Activated CD4-positive, alpha-beta T cell treated with anti-CD3 and anti-CD28 coated beads, Interleukin-2, amount 10 ng/mL, durations not matched to agents 24 days and 14 days (primary cell): ENCODE measurements around the gene ARHGAP21. TPM values are rescaled to one million over a fixed set of nuclear protein-coding genes. Genes with fewer than 3 reads are reported as not detected.
"Not testable (repeated sequence)": the region's sequence is repeated elsewhere in the genome, so short reads cannot be mapped to it uniquely, and the experiment has no call there.

ENCODE experiments used
- DNase-seq: peaks from one replicate; pipeline ENCODE4 v3.0.0; 2022
- H3K27ac Mint-ChIP-seq: one replicate; pipeline ENCODE4 v1.8.0; 2022; ENCODE audit warnings: mild to moderate bottlenecking, mixed read lengths
- H3K27me3 Mint-ChIP-seq: one replicate; pipeline ENCODE4 v1.8.0; 2022; ENCODE audit warnings: mixed read lengths
- H3K36me3 Mint-ChIP-seq: one replicate; pipeline ENCODE4 v1.8.0; 2022; ENCODE audit warnings: low read depth, mild to moderate bottlenecking, mixed read lengths
- H3K4me1 Mint-ChIP-seq: one replicate; pipeline ENCODE4 v1.8.0; 2021; ENCODE audit warnings: mixed read lengths
- H3K4me3 Mint-ChIP-seq: one replicate; pipeline ENCODE4 v1.8.0; 2022; ENCODE audit warnings: mild to moderate bottlenecking, moderate library complexity, mixed read lengths
- H3K9me3 Mint-ChIP-seq: one replicate; pipeline ENCODE4 v1.8.0; 2021; ENCODE audit warnings: mixed read lengths
- intact Hi-C: fragments of 100-400 bp; cut with micrococcal nuclease; formaldehyde crosslinking; loops from one replicate; pipeline ENCODE4 v1.15.1; 2023
- total RNA-seq: library from RNA; stranded (reverse); gene quantifications from 2 replicates; pipeline ENCODE4 v1.2.3, GENCODE V29; 2022

ARHGAP21 gene
- total RNA-seq, 1 donor from 2014 or later, result 56.6 TPM

DNA sequence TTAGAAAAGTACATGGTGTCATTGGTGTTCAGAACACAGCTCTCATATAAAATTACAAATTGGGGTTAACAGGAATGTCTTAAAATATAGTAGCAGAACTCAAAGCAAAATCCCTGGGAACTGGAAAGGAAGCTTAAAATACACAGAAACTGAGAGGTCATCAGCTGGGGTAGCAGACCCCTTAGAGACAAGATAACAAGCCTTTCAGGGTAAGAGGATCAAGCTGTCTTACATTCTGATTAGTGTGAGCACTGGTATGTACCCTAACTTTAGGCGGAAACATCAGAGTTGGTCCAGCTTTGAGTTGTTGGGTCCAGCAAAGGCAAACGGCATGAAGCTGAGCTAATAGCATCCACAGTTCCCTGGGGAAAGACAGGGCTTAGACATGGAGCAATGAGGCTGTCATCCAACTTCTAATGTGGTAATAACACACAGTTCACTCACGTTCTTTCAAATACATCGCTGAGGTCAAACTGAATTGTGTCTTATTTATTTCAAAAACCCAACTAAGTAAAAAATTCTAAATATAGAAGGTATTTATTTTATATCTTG is 32.6 kb downstream of the ARHGAP21 start:
- H3K4me1 Mint-ChIP-seq, result peaks cover 5% of the 10 kb centered on the region
- no peak overlapping the region for H3K27ac Mint-ChIP-seq
- intact Hi-C loops, result no loop called here
- H3K36me3 Mint-ChIP-seq, result peaks cover 3% of the 10 kb centered on the region
- no peak overlapping the region for H3K4me3 Mint-ChIP-seq
- no peaks in the 10 kb centered on the region for H3K9me3 Mint-ChIP-seq
- no peaks in the 10 kb centered on the region for H3K27me3 Mint-ChIP-seq
- DNase-seq, result no peak

DNA sequence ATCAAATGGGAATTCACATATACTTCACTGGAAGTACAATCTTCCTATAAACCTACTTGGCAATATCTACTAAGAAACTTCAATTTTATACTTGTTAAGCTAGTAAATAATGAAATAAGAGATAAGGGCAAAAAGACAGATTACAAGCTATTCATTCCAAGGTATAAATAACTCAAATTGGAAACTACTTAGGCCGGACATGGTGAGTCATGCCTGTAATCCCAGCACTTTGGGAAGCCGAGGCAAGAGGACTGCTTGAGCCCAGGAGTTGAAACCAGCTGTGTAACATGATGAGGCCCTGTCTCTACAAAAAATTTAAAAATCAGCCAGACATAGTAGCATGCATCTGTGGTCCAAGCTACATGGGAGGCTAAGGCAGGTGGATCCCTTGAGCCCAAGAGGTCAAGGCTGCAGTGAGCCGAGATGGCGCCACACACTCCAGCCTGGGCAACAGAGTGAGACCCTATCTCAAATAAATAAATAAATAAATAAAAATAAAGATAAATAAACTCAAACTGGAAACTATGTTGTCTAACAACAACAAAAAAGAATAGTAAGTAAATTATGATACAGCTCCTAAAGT is 37.6 kb downstream of the ARHGAP21 start:
- H3K4me1 Mint-ChIP-seq, result peaks cover 5% of the 10 kb centered on the region
- H3K36me3 Mint-ChIP-seq, result peaks cover 3% of the 10 kb centered on the region
- H3K4me3 Mint-ChIP-seq, result no peak overlapping the region
- no peak for DNase-seq
- H3K27me3 Mint-ChIP-seq, result no peaks in the 10 kb centered on the region
- intact Hi-C loops, result no loop called here
- H3K27ac Mint-ChIP-seq, result no peak overlapping the region
- H3K9me3 Mint-ChIP-seq, result no peaks in the 10 kb centered on the region

DNA sequence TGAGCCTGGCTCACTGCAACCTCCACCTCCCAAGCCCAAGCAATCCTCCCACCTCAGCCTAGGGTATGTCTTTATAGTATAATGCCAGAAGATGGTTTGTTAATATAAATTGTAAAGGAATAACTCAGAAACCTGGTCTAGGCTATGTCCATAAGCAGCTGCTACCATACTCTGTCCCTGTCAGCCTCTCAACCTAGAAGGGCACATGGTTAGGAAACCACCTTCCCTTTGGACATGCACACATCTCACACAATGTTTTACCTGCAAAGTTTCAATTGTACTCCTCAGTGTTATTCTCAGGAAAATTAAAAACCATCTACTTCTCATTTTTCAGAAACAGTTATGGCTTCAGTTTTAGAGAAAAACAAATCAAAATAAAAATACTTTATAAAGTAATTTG is 40.1 kb downstream of the ARHGAP21 start:
- Mint-ChIP-seq H3K27ac (no peak overlapping the region), H3K36me3 (peaks cover 3% of the 10 kb centered on the region), H3K27me3 (no peaks in the 10 kb centered on the region), H3K4me1 (peaks cover 3% of the 10 kb centered on the region), H3K4me3 (no peak overlapping the region), H3K9me3 (no peaks in the 10 kb centered on the region)
- intact Hi-C loops, result no loop called here
- DNase-seq, result no peak

DNA sequence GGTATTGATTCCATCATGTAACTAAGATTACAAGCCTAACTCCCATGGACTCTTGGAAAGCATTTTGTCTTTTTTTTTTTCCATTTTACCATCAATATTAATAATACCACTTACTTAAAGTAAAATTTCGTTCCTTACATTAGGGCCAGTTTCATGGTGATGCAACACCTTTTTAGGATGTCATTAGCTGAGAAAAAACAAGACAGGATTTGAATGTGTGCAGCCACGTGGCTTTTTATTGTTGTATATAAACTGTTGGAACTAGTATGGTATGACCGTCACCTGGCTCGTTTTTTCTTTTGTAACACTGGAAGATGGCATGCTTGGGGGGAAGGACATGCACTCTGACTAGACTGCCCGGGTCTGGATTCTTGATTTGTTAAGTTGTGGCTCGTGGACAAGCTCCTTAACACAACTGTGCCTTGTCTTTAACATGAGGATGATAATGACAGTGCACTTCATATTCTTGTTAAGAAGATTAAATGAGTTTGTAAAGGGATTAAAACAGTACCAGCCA is 42.1 kb downstream of the ARHGAP21 start:
- H3K27ac Mint-ChIP-seq, result no peak overlapping the region
- no peak overlapping the region for H3K4me3 Mint-ChIP-seq
- intact Hi-C loops, result no loop called here
- no peaks in the 10 kb centered on the region for H3K9me3 Mint-ChIP-seq
- no peak for DNase-seq
- H3K27me3 Mint-ChIP-seq, result no peaks in the 10 kb centered on the region
- peaks cover 2% of the 10 kb centered on the region for H3K36me3 Mint-ChIP-seq
- no peaks in the 10 kb centered on the region for H3K4me1 Mint-ChIP-seq

DNA sequence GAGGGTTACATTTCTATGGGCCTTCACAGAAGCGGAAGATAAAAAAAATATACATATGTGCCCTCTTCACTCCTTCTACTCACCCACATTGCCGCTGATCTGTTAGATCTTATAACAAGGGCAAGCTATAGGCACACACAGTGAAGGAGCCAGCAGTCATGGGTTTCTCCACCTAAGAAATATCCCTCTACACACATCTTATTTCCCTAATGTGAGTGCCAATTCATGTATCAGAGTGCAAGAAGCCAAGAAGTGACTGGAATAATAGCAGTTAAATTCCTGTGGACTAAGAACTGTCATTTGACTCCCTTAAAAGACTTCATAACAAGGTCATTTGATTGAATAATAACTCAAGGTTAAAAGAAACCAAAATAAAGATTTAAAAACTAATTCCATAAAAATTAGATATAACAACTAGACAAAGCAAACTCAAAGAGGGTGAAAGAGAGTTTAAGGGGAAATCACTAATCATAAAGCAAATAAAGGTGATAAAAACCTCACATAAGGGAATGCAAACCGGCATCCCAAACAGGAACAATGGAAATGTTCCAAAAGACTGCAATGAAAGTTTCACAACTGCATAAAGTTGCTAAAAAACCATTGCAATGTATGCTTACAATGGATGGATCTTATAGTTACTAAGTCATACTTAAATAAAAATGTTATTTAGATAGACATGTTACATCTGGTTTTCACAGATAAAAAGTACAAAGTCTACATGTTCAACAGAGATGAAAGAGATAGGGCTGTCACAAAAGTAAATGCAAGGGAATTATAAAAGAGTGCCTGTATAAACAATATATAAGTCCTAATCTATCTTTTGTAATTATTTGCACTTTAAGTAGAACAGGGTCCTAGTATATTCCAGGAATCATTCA is 42.8 kb downstream of the ARHGAP21 start:
- DNase-seq, result no peak
- no peaks in the 10 kb centered on the region for H3K36me3 Mint-ChIP-seq

DNA sequence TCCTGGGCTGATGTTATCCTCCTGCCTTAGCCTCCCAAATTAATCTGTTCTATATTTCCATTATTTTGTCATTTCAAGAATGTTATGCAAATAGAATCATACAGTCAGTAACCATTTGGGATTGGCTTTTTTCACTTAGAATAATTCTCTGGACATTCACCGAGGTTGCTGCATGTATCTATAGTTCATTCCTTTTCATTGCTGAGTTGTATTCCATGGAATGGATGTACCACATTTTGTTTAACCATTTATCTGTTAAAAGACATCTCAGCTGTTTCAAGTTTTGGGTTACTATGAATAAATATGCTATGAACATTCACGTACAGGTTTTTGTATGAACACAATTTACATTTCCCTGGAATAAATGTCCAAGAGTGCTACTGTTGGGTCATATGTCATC is 44.9 kb downstream of the ARHGAP21 start:
- Mint-ChIP-seq H3K27ac (no peak overlapping the region), H3K4me3 (no peak overlapping the region), H3K4me1 (peaks cover 13% of the 10 kb centered on the region), H3K27me3 (no peaks in the 10 kb centered on the region), H3K36me3 (no peaks in the 10 kb centered on the region), H3K9me3 (no peaks in the 10 kb centered on the region)
- no peak for DNase-seq
- intact Hi-C loops, result no loop called here

More for the DNA sequence above, 42.8 kb downstream of the ARHGAP21 start:
- peaks cover 4% of the 10 kb centered on the region for H3K4me1 Mint-ChIP-seq
- no peaks in the 10 kb centered on the region for H3K9me3 Mint-ChIP-seq
- no peaks in the 10 kb centered on the region for H3K27me3 Mint-ChIP-seq
- no peak overlapping the region for H3K27ac Mint-ChIP-seq
- no peak overlapping the region for H3K4me3 Mint-ChIP-seq
- intact Hi-C loops, result no loop called here

DNA sequence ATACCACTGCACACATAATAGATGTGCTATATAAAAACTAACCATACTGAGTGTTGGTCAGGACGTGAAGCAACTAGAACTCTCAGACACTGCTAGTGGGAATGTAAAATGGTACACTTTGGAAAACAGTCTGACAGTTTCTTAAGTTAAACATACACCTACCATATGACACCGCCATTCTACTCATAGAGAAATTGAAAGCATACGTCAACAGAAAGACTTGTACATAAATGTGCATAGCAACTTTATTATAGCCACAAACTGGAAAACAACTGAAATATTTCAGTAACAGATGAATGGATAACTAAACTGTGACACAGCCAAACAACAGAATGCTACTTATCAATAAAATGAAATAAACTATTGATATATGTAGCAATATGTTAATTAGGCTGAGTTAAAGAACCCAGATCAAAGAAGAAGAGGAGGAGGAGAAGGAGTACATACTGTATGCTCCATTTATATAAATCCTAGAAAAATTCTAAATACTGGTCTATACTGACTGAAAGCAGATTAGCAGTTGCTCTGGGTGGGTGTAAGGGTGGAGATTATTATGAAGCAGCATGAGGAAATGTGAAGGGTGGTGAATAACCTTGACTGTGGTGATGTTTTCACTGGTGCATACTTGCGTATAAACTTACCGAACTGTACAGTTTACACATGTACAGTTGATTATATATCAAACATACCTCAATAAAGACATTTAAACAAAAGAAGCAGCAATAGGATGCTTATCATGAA is 48.6 kb downstream of the ARHGAP21 start:
- peaks cover 3% of the 10 kb centered on the region for H3K36me3 Mint-ChIP-seq
- peak overlapping the region; percentile 18 for H3K27ac Mint-ChIP-seq
- no peaks in the 10 kb centered on the region for H3K9me3 Mint-ChIP-seq
- intact Hi-C loops, result loop anchor here (5.0 kb wide), 1 partner anchor 32 kb away; no protein-coding TSS in a partner anchor
- DNase-seq, result no peak
- no peaks in the 10 kb centered on the region for H3K27me3 Mint-ChIP-seq
- no peak overlapping the region for H3K4me3 Mint-ChIP-seq
- peaks cover 22% of the 10 kb centered on the region for H3K4me1 Mint-ChIP-seq

DNA sequence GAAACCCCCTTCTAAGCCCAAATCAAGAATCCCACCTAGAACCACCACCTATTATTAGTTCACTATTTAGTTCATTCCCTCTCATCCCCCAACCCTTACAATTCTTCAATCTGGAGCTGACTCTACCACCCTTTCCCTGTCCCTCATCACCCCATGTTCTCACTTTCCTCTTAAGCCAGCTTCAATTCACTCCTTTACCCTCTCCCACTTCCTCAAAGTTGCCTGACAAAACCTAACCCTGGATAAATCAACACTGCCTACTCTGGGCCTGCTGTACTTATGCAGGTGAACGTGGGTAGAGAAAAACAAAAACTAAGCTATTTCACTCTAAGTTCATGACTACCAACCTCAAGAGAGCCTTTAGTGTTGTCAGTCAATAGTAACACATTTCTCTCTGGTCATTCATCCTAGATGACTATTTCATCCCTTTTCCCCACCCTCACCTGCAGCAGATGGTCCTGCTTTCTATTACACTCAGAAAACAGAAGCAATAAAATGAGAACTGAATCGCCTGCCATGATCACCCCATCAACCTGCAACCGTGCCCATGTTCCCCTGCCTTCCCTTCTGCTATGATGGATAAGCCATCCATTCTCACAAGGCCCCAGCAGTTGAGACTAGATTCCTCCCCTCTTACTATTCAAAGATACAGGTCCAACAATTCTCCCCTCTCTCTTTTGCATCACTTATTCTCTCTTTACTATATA is 52.6 kb downstream of the ARHGAP21 start:
- no peak for DNase-seq
- no peak overlapping the region for H3K4me3 Mint-ChIP-seq
- H3K27me3 Mint-ChIP-seq, result no peaks in the 10 kb centered on the region
- intact Hi-C loops, result loop anchor here (5.0 kb wide), 1 partner anchor 36 kb away; no protein-coding TSS in a partner anchor
- peaks cover 21% of the 10 kb centered on the region for H3K4me1 Mint-ChIP-seq
- H3K36me3 Mint-ChIP-seq, result peaks cover 3% of the 10 kb centered on the region
- H3K9me3 Mint-ChIP-seq, result no peaks in the 10 kb centered on the region
- H3K27ac Mint-ChIP-seq, result peak overlapping the region; percentile 7

DNA sequence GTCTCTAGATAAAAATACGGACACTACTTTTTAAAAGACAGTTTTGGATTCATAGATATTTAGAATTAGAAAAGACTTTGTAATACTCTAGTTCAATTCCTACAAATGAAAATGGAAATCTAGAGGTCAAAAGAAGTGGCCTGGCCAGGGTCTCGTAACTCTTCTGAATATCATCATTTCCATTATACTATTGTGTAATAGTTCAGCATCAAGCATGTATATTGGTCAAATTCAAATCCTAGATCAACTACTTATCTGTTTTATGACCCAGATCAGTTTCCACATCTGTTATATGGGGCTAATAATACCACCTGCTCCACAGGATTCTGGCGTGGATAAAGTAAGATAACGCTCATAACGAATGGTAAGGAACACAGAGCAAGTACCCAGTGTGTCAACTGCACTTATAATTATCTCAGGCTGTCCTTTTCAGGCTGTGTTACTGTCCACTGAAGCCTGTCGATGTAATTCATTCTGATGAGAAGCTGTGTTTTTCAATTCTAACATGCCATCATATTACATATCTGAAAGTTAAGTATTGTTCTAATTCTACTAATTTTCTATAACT is 54.3 kb downstream of the ARHGAP21 start:
- H3K36me3 Mint-ChIP-seq, result peaks cover 4% of the 10 kb centered on the region
- H3K27ac Mint-ChIP-seq, result no peak overlapping the region
- H3K4me1 Mint-ChIP-seq, result peaks cover 13% of the 10 kb centered on the region
- H3K27me3 Mint-ChIP-seq, result no peaks in the 10 kb centered on the region
- H3K4me3 Mint-ChIP-seq, result no peak overlapping the region
- H3K9me3 Mint-ChIP-seq, result no peaks in the 10 kb centered on the region
- DNase-seq, result no peak
- intact Hi-C loops, result no loop called here

DNA sequence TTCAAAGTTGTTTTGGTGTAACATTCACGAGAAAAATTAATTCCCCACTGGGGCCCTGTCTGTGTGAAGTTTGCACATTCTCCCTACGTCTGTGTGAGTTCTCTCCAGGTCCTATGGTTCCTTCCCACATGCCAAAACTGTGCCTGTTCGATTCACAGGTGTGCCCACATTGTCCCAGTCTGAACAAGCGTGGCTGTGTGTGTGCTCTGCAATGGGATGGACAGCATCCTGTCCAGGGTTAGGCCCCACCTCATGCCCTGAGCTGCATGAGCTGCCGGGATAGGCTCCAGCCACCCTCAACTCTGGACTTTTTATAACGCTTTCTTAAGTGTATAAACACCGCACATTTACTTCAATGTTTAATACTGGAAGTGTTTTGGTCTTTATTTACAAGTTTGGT is 55.4 kb downstream of the ARHGAP21 start:
- Mint-ChIP-seq H3K4me1 (peaks cover 13% of the 10 kb centered on the region), H3K4me3 (no peak overlapping the region), H3K9me3 (no peaks in the 10 kb centered on the region)

DNA sequence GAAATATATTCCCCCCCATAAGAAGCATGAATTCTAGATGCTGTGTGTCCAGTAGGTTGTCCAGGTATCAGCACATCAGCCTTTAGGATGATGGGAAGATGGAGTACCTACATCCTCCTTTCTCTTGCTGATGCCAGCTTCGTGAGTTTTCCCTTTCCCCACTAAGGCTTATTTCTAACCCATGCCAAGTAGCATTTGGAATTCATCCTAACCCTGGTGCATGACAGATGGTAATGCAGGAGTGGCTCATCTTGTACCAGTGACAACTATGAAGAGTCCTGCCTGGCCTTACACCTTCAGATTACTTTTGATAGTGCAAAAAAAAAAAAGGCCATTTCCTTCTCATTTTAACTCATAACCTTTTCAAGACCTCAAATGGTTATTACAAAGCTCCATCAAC is 58.7 kb downstream of the ARHGAP21 start:
- Mint-ChIP-seq H3K9me3 (no peaks in the 10 kb centered on the region), H3K36me3 (peaks cover 4% of the 10 kb centered on the region), H3K4me3 (no peak overlapping the region), H3K4me1 (peaks cover 4% of the 10 kb centered on the region), H3K27ac (no peak overlapping the region), H3K27me3 (no peaks in the 10 kb centered on the region)
- no peak for DNase-seq
- intact Hi-C loops, result no loop called here

More for the DNA sequence above, 55.4 kb downstream of the ARHGAP21 start:
- DNase-seq, result no peak
- H3K27ac Mint-ChIP-seq, result no peak overlapping the region
- intact Hi-C loops, result no loop called here
- H3K36me3 Mint-ChIP-seq, result peaks cover 7% of the 10 kb centered on the region
- H3K27me3 Mint-ChIP-seq, result no peaks in the 10 kb centered on the region

DNA sequence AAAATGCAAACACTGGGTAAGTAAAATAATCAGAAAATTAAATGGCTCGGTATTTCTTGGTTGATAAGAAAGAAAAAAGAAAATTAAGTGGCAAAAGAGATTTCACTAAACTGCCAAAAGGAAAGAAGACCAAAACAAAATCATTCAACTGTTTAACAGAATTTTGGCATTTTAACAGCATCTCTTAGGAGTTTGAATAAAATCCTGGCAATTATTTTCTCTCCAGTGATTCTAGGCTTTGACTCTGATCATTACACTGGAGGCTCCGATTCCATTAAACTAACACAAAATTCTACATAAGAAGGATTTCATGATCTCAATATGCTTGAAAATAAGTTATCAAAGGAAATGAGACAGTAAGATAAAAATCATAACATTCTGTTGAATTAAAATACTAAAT is 62.3 kb downstream of the ARHGAP21 start:
- H3K27ac Mint-ChIP-seq, result no peak overlapping the region
- H3K27me3 Mint-ChIP-seq, result no peaks in the 10 kb centered on the region
- peaks cover 3% of the 10 kb centered on the region for H3K4me1 Mint-ChIP-seq
- no peak for DNase-seq
- H3K4me3 Mint-ChIP-seq, result no peak overlapping the region
- peaks cover 16% of the 10 kb centered on the region for H3K36me3 Mint-ChIP-seq
- intact Hi-C loops, result no loop called here
- peaks cover 3% of the 10 kb centered on the region for H3K9me3 Mint-ChIP-seq

DNA sequence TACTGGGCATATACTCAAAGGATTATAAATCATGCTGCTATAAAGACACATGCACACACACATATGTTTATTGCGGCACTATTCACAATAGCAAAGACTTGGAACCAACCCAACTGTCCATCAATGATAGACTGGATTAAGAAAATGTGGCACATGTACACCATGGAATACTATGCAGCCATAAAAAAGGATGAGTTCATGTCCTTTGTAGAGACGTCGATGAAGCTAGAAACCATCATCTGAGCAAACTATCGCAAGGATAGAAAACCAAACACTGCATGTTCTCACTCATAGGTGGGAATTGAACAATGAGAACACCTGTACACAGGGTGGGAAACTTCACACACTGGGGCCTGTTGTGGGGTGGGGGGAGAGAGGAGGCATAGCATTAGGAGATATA is 65.4 kb downstream of the ARHGAP21 start:
- intact Hi-C loops, DNase-seq, H3K27me3 Mint-ChIP-seq, H3K4me3 Mint-ChIP-seq, H3K4me1 Mint-ChIP-seq, H3K27ac Mint-ChIP-seq, H3K9me3 Mint-ChIP-seq: not testable (repeated sequence)
- H3K36me3 Mint-ChIP-seq, result peaks cover 23% of the 10 kb centered on the region
